Measurements from ENCODE around the gene HINT2. TPM values are rescaled to one million over a fixed set of nuclear protein-coding genes. Genes with fewer than 3 reads are reported as not detected.

The HINT2 gene
- total RNA-seq, 1 donor from 2014 or later = 27.9 TPM

DNA sequence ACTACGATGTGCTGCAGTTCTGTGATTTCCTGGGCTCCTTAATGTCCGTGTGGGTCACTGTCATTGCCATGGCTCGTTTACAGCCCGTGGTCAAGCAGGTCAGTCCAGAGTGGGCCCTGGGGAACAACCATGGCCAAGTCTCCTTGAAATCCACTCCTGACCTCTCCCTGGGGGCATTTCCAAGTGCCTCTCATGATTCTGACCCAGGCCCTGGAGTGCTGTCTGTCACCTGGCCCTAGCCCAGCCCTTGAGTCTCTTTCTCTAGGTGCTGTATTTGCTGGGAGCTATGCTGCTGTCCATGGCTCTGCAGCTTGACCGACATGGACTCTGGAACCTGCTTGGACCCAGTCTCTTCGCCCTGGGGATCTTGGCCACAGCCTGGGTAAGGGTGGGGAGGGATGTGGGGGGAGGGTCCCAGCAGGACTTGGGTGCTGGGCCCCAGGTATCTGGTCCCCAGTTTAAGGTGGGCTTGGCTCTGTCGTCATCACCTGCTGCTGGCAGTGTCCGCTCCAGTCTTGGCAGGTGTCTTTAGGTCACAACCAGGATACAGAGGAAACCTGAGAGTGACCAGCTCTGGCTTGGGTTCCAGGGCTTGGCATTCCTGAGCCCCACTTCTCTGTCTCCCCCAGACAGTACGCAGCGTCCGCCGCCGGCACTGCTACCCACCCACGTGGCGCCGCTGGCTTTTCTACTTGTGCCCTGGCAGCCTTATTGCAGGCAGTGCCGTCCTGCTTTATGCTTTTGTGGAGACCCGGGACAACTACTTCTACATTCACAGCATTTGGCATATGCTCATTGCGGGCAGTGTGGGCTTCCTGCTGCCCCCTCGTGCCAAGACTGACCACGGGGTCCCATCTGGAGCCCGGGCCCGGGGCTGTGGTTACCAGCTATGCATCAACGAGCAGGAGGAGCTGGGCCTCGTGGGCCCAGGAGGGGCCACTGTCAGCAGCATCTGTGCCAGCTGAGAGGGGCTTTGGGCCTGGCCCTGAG lies 38.3 kb upstream of the HINT2 start:
- ChIA-PET CTCF (no interaction called here), POLR2A (no interaction called here)

GRCh38 chr9:35852267-35852815 lies 37.5 kb upstream of the HINT2 start:
- Mint-ChIP-seq H3K27me3 (no peaks in the 10 kb centered on the region), H3K4me3 (no peak overlapping the region), H3K36me3 (ENCODE audit: low read depth) (no peaks in the 10 kb centered on the region), H3K9me3 (no peaks in the 10 kb centered on the region), H3K27ac (no peak overlapping the region), H3K4me1 (peaks cover 19% of the 10 kb centered on the region)
- ChIA-PET CTCF (interaction anchor here (1.0 to 1.5 kb wide), 2 partner anchors 26 to 30 kb away, joined by 3 to 4 read pairs; no protein-coding TSS in a partner anchor), POLR2A (no interaction called here)
- intact Hi-C loops (cut with micrococcal nuclease) = no loop called here
- no peak for ATAC-seq (ENCODE audit: low read depth)
- peak; percentile 5 for DNase-seq
- TF ChIP-seq, protein P1, sequence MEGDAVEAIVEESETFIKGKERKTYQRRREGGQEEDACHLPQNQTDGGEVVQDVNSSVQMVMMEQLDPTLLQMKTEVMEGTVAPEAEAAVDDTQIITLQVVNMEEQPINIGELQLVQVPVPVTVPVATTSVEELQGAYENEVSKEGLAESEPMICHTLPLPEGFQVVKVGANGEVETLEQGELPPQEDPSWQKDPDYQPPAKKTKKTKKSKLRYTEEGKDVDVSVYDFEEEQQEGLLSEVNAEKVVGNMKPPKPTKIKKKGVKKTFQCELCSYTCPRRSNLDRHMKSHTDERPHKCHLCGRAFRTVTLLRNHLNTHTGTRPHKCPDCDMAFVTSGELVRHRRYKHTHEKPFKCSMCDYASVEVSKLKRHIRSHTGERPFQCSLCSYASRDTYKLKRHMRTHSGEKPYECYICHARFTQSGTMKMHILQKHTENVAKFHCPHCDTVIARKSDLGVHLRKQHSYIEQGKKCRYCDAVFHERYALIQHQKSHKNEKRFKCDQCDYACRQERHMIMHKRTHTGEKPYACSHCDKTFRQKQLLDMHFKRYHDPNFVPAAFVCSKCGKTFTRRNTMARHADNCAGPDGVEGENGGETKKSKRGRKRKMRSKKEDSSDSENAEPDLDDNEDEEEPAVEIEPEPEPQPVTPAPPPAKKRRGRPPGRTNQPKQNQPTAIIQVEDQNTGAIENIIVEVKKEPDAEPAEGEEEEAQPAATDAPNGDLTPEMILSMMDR (IDR thresholded peaks at IDR 0.05) = no peak

More for the DNA sequence above, 38.3 kb upstream of the HINT2 start:
- Mint-ChIP-seq H3K27ac (no peak overlapping the region), H3K27me3 (no peaks in the 10 kb centered on the region), H3K4me1 (peaks cover 11% of the 10 kb centered on the region), H3K9me3 (no peaks in the 10 kb centered on the region), H3K4me3 (no peak overlapping the region), H3K36me3 (ENCODE audit: low read depth) (no peaks in the 10 kb centered on the region)
- intact Hi-C loops (cut with micrococcal nuclease) = no loop called here
- ATAC-seq (ENCODE audit: low read depth) (no peak), DNase-seq (no peak)
- TF ChIP-seq, protein P1 (IDR thresholded peaks at IDR 0.05) = no peak

- peak overlapping the region; percentile 50 for H3K4me3 Mint-ChIP-seq
- peaks cover 58% of the 10 kb centered on the region for H3K4me1 Mint-ChIP-seq
Measured at GRCh38 chr9:35847792-35848572, 33.1 kb upstream of the HINT2 start.

GRCh38 chr9:35845824-35846771 lies 31.3 kb upstream of the HINT2 start:
- peaks cover 72% of the 10 kb centered on the region for H3K4me1 Mint-ChIP-seq
- H3K9me3 Mint-ChIP-seq = no peaks in the 10 kb centered on the region
- H3K36me3 Mint-ChIP-seq (ENCODE audit: low read depth) = no peaks in the 10 kb centered on the region
- H3K27me3 Mint-ChIP-seq = no peaks in the 10 kb centered on the region
- TF ChIP-seq, protein P1 (IDR thresholded peaks at IDR 0.05) = no peak
- CTCF ChIA-PET = interaction anchor here (2.5 to 3.4 kb wide), 3 partner anchors 20 to 56 kb away, joined by 9 to 17 read pairs (median 12); no protein-coding TSS in a partner anchor
- peak overlapping the region; percentile 46 for H3K4me3 Mint-ChIP-seq
- ATAC-seq (ENCODE audit: low read depth) (no peak), DNase-seq (no peak)
- POLR2A ChIA-PET = interaction anchor here (1.5 to 1.7 kb wide), 2 partner anchors 18 to 32 kb away, joined by 6 to 18 read pairs; partner anchors contain the start of genes FAM221B and HINT2
- intact Hi-C loops (cut with micrococcal nuclease) = loop anchor here (1.0 to 5.0 kb wide), 3 partner anchors 17 to 36 kb away; partner anchors contain the start of genes HINT2 and TMEM8B
- H3K27ac Mint-ChIP-seq = peak overlapping the region; percentile 28

More at GRCh38 chr9:35847792-35848572, 33.1 kb upstream of the HINT2 start:
- Mint-ChIP-seq H3K9me3 (no peaks in the 10 kb centered on the region), H3K27ac (peak overlapping the region; percentile 61), H3K27me3 (no peaks in the 10 kb centered on the region), H3K36me3 (ENCODE audit: low read depth) (no peaks in the 10 kb centered on the region)
- intact Hi-C loops (cut with micrococcal nuclease) = loop anchor here (5.0 kb wide), 1 partner anchor 34 kb away; no protein-coding TSS in a partner anchor
- ATAC-seq (ENCODE audit: low read depth) (peak; percentile 68), DNase-seq (no peak)
- ChIA-PET CTCF (interaction anchor here (1.0 to 3.2 kb wide), 4 partner anchors 21 to 58 kb away, joined by 3 to 12 read pairs (median 4); no protein-coding TSS in a partner anchor), POLR2A (interaction anchor here (0.7 to 1.1 kb wide), 3 partner anchors 33 to 148 kb away, joined by 3 to 6 read pairs (median 4); partner anchors contain the start of genes CREB3, HINT2 and TLN1)
- TF ChIP-seq, protein P1 (IDR thresholded peaks at IDR 0.05) = no peak

Measured in activated B cell treated with CpG ODN at 0.5 μM for 24 hours (primary cell).